Neuronal stem cell (in vitro differentiated cells): ENCODE data around the gene FRMD5.

Experiments
- DNase-seq: peaks from one replicate; pipeline ENCODE4 v3.0.0-alpha.2; 2013; ENCODE audit warnings: low spot score
- H2AFZ ChIP-seq: one replicate; pipeline ENCODE4 v1.6.1; 2013; ENCODE audit warnings: mild to moderate bottlenecking, low read length, inconsistent platforms
- H2AK5ac ChIP-seq: 2 replicates; pipeline ENCODE4 v1.6.1; 2013; ENCODE audit warnings: low read depth, mild to moderate bottlenecking, inconsistent platforms, low read length, moderate library complexity, mixed read lengths
- H2BK120ac ChIP-seq: 2 replicates; pipeline ENCODE4 v1.6.1; 2013; ENCODE audit warnings: low read depth, mild to moderate bottlenecking, inconsistent platforms, low read length, moderate library complexity, mixed read lengths
- H2BK12ac ChIP-seq: one replicate; pipeline ENCODE4 v1.6.1; 2013; ENCODE audit warnings: low read length, inconsistent platforms
- H2BK15ac ChIP-seq: 2 replicates; pipeline ENCODE4 v1.6.1; 2013; ENCODE audit warnings: mild to moderate bottlenecking, low read length, inconsistent platforms, mixed read lengths
- H2BK5ac ChIP-seq: one replicate; pipeline ENCODE4 v1.6.1; 2013; ENCODE audit warnings: inconsistent platforms, mild to moderate bottlenecking, low read length, moderate library complexity
- H3K14ac ChIP-seq: one replicate; pipeline ENCODE4 v1.6.1; 2013; ENCODE audit warnings: low read length, inconsistent platforms
- H3K18ac ChIP-seq: 2 replicates; pipeline ENCODE4 v1.6.1; 2013; ENCODE audit warnings: low read length, inconsistent platforms
- H3K23ac ChIP-seq: 2 replicates; pipeline ENCODE4 v1.6.1; 2013; ENCODE audit warnings: low read depth, mild to moderate bottlenecking, mixed read lengths, low read length, inconsistent platforms; ENCODE audit not compliant: poor library complexity
- H3K27ac ChIP-seq: replicated peaks from 3 replicates; pipeline ENCODE4 v1.5.1; 2013; ENCODE audit warnings: low read length, inconsistent platforms
- H3K27me3 ChIP-seq, 3 experiments: 2 replicates each; pipeline ENCODE4 v1.6.1; 2013; ENCODE audit warnings: low read length in 3 of 3, mild to moderate bottlenecking in 2 of 3, inconsistent platforms in 1 of 3, low read depth in 1 of 3, mixed read lengths in 1 of 3, moderate library complexity in 1 of 3; ENCODE audit not compliant: control insufficient read depth in 3 of 3, insufficient read depth in 3 of 3
- H3K36me3 ChIP-seq, 2 donors: replicated peaks in 1 of 2; 2 replicates each; pipeline ENCODE4 v1.6.1; 2013; ENCODE audit warnings: low read length in 2 of 2; ENCODE audit not compliant: control insufficient read depth in 2 of 2, insufficient read depth in 2 of 2
- H3K4ac ChIP-seq: 2 replicates; pipeline ENCODE4 v1.6.1; 2013; ENCODE audit warnings: inconsistent platforms, mild to moderate bottlenecking, low read length, moderate library complexity
- H3K4me1 ChIP-seq, 2 donors: 1 replicate in 1 of 2; 2 replicates in 1 of 2; pipeline ENCODE4 v1.6.1; 2013; ENCODE audit warnings: low read length in 2 of 2, low read depth in 1 of 2; ENCODE audit not compliant: control insufficient read depth in 2 of 2, insufficient read depth in 1 of 2
- H3K4me2 ChIP-seq: one replicate; pipeline ENCODE4 v1.6.1; 2013; ENCODE audit warnings: mild to moderate bottlenecking, low read length, inconsistent platforms; ENCODE audit not compliant: insufficient read depth, poor library complexity, severe bottlenecking
- H3K4me3 ChIP-seq, 2 donors: 2 replicates each; pipeline ENCODE4 v1.5.1; 2013; ENCODE audit warnings: low read length in 2 of 2, mild to moderate bottlenecking in 2 of 2, inconsistent platforms in 1 of 2, moderate library complexity in 1 of 2
- H3K79me1 ChIP-seq: one replicate; pipeline ENCODE4 v1.6.1; 2013; ENCODE audit warnings: low read depth, mild to moderate bottlenecking, inconsistent platforms, low read length, moderate library complexity
- H3K9ac ChIP-seq: one replicate; pipeline ENCODE4 v1.6.1; 2013; ENCODE audit warnings: mild to moderate bottlenecking, low read depth, low read length, inconsistent platforms; ENCODE audit not compliant: poor library complexity
- H3K9me3 ChIP-seq, 2 donors: replicated peaks in 1 of 2; 2 replicates each; pipeline versions ENCODE3 to v1.6.1; 2013; ENCODE audit warnings: low read length in 2 of 2, mild to moderate bottlenecking in 2 of 2, inconsistent platforms in 1 of 2, low read depth in 1 of 2, mixed read lengths in 1 of 2, moderate library complexity in 1 of 2; ENCODE audit not compliant: control insufficient read depth in 2 of 2, insufficient read depth in 1 of 2
- H4K8ac ChIP-seq: one replicate; pipeline ENCODE4 v1.6.1; 2013; ENCODE audit warnings: low read depth, mild to moderate bottlenecking, inconsistent platforms, low read length, moderate library complexity
- H4K91ac ChIP-seq: one replicate; pipeline ENCODE4 v1.6.1; 2013; ENCODE audit warnings: low read length, low read depth, mild to moderate bottlenecking, inconsistent platforms; ENCODE audit not compliant: poor library complexity
- WGBS, 2 donors: extraction: QIAGEN DNeasy Blood & Tissue Kit; methylation state at CpG; one replicate each; pipeline ENCODE4 v1.1.7; 2013; ENCODE audit warnings: missing lambda C conversion rate in 2 of 2, mixed read lengths in 1 of 2; ENCODE audit not compliant: insufficient read length in 2 of 2, insufficient replicate concordance in 1 of 2; ENCODE audit errors: extremely low coverage in 2 of 2; 5-methylcytosine and 5-hydroxymethylcytosine counted together

The FRMD5 gene

DNA sequence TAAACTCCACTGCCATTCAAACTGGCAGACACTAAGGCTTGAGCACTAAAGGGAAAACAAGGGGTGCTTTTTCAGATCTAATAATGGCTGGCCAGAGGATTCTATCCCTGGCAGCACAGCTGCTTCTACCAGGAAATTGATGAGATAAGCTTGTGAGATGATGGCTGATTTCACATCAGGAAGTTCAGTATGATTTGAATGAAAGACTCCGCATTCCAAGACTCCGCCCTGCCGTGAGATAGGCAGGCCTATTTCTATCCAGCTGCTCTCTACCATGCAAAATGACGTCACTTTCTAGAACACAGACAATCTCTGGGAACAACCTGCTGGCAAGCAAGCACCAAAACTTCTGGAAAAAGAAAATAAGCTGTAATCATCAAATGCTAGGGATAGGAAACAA, 196.5 kb downstream of the FRMD5 start:
- no peak for DNase-seq
- H4K91ac ChIP-seq, result no peak overlapping the region

DNA sequence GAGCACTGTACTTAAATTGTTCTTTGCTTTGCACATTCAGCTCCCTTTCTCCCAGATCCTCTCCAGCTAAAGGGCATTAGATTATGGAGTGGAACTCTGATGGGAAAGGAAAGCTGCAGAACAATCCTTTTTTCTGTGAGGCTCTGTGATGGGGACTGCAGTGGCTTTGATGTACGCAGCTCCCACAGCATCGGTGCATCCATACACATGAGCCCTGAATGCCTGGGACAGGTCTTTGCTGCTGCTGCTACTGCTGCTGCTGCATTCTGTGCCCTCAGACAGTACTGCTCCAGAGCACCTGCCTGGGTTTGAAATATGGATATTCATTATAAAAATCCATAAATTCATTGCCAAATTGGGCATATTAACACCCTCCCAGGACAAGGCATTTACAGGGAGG, 203.9 kb downstream of the FRMD5 start:
- peaks cover 0 to 2% of the 10 kb centered on the region in 2 donors for H3K9me3 ChIP-seq
- no peak overlapping the region for H2BK15ac ChIP-seq
- DNase-seq, result no peak
- no peak overlapping the region for H3K4me2 ChIP-seq
- no peak overlapping the region for H3K14ac ChIP-seq
- no peak overlapping the region for H3K4ac ChIP-seq
- no peak overlapping the region for H3K4me3 ChIP-seq
- no peak overlapping the region for H3K18ac ChIP-seq
- H3K27me3 ChIP-seq, result no peaks in the 10 kb centered on the region
- WGBS, 2 donors, result no CpG with 5 or more reads among the region's 2 CpGs
- no peak overlapping the region for H3K23ac ChIP-seq
- no peak overlapping the region for H2BK12ac ChIP-seq
- H2AFZ ChIP-seq, result peak overlapping the region; percentile 55
- H3K9ac ChIP-seq, result no peak overlapping the region
- H3K4me1 ChIP-seq, result no peaks in the 10 kb centered on the region
- no peak overlapping the region for H2BK5ac ChIP-seq
- peaks cover 5% of the 10 kb centered on the region for H3K79me1 ChIP-seq
- no peak overlapping the region for H4K8ac ChIP-seq
- no peak overlapping the region for H3K27ac ChIP-seq
- H3K36me3 ChIP-seq, result peaks cover 0 to 4% of the 10 kb centered on the region in 2 donors
- no peak overlapping the region for H4K91ac ChIP-seq
- no peak overlapping the region for H2AK5ac ChIP-seq
- H2BK120ac ChIP-seq, result no peak overlapping the region

More for the DNA sequence above, 196.5 kb downstream of the FRMD5 start:
- Histone ChIP-seq H3K9me3 (no peaks in the 10 kb centered on the region), H3K23ac (no peak overlapping the region), H3K9ac (no peak overlapping the region), H3K4me1 (peaks cover 0 to 2% of the 10 kb centered on the region in 2 donors), H3K79me1 (no peaks in the 10 kb centered on the region), H3K4me3 (no peak overlapping the region), H3K18ac (no peak overlapping the region), H3K4me2 (no peak overlapping the region), H2BK120ac (no peak overlapping the region), H2BK5ac (no peak overlapping the region), H3K27me3 (no peaks in the 10 kb centered on the region), H4K8ac (no peak overlapping the region), H2AFZ (peak overlapping the region; percentile 21), H3K14ac (no peak overlapping the region), H2BK12ac (no peak overlapping the region), H3K4ac (no peak overlapping the region), H2AK5ac (no peak overlapping the region), H3K27ac (no peak overlapping the region), H3K36me3 (no peaks in the 10 kb centered on the region), H2BK15ac (no peak overlapping the region)
- no CpG with 5 or more reads among the region's 4 CpGs for WGBS, 2 donors

DNA sequence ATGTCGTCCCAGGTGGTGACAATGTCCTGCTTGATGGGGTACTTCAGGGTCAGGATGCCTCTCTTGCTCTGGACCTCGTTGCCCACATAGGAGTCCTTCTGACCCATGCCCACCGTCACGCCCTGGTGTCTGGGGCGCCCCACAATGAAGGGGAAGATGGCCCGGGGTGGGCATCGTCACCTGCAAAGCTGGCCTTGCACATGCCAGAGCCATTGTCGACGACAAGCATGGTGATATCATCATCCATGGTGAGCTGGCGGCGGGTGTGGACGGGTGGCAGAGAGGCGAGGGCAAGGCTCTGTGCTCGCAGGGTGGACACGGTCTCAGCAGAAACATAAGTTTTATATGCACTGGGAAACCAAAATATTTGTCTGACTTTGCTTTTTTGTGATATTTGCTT, 205.1 kb downstream of the FRMD5 start:
- Histone ChIP-seq H2AFZ (no peak overlapping the region), H2BK5ac (no peak overlapping the region), H2BK120ac (no peak overlapping the region), H3K4me3 (no peak overlapping the region), H4K8ac (peak overlapping the region; percentile 65), H3K79me1 (peaks cover 5% of the 10 kb centered on the region), H3K36me3 (peaks cover 0 to 4% of the 10 kb centered on the region in 2 donors), H3K27me3 (no peaks in the 10 kb centered on the region), H3K27ac (no peak overlapping the region), H3K4me2 (no peak overlapping the region), H4K91ac (no peak overlapping the region), H3K9me3 (peaks cover 0 to 2% of the 10 kb centered on the region in 2 donors), H3K18ac (no peak overlapping the region), H3K4ac (no peak overlapping the region), H3K23ac (peak overlapping the region; percentile 95), H3K9ac (no peak overlapping the region), H2AK5ac (no peak overlapping the region), H2BK12ac (peak overlapping the region; percentile 88), H3K4me1 (no peaks in the 10 kb centered on the region), H2BK15ac (no peak overlapping the region), H3K14ac (peak overlapping the region; percentile 100)
- no peak for DNase-seq
- no CpG with 5 or more reads among the region's 15 CpGs for WGBS, 2 donors

DNA sequence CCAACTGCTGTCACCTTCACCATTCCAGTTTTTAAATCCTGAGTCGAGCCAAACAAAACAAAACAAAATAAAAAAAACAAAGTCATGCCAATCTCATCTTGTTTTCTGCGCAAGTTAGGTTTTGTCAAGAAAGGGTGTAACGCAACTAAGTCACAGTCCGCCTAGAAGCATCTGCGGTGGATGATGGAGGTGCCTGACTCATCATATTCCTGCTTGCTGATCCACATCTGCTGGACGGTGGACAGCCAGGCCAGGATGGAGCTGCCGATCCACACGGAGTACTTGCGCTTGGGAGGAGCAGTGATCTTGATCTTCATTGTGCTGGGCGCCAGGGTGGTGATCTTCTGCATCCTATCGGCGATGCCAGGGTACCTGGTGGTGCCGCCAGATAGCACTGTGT, 206.2 kb downstream of the FRMD5 start:
- Histone ChIP-seq H3K18ac (no peak overlapping the region), H2AK5ac (no peak overlapping the region), H3K27me3 (no peaks in the 10 kb centered on the region), H2BK120ac (no peak overlapping the region), H2AFZ (no peak overlapping the region), H2BK12ac (no peak overlapping the region), H3K4me3 (no peak overlapping the region), H2BK5ac (peak overlapping the region; percentile 87), H3K36me3 (peaks cover 0 to 4% of the 10 kb centered on the region in 2 donors), H3K27ac (no peak overlapping the region), H3K9me3 (peaks cover 0 to 2% of the 10 kb centered on the region in 2 donors), H3K4me1 (no peaks in the 10 kb centered on the region), H3K14ac (peak overlapping the region; percentile 98), H4K91ac (no peak overlapping the region), H4K8ac (no peak overlapping the region), H2BK15ac (no peak overlapping the region), H3K4ac (no peak overlapping the region), H3K79me1 (peaks cover 5% of the 10 kb centered on the region), H3K23ac (no peak overlapping the region), H3K4me2 (no peak overlapping the region), H3K9ac (no peak overlapping the region)
- DNase-seq, result no peak
- no CpG with 5 or more reads among the region's 13 CpGs for WGBS, 2 donors
